H1 (cell line): Measurements from ENCODE around the gene HOXB5. TPM values are rescaled to one million over a fixed set of nuclear protein-coding genes. Genes with fewer than 3 reads are reported as not detected.

Source experiments
- CHD7 ChIP-seq: fragments of 300-600 bp; sonication (generic); IDR thresholded peaks from 2 replicates; pipeline ENCODE4 v1.7.1; 2012; ENCODE audit warnings: low read length, moderate library complexity, mild to moderate bottlenecking, inconsistent platforms; ENCODE audit not compliant: insufficient replicate concordance
- GABPA ChIP-seq: IDR thresholded peaks from 2 replicates; pipeline ENCODE4 v1.6.1; 2011; ENCODE audit warnings: mild to moderate bottlenecking, low read length, moderate library complexity, borderline replicate concordance; ENCODE audit not compliant: insufficient read depth
- KDM1A ChIP-seq: fragments of 200-600, 300-600 bp; sonication (generic); IDR thresholded peaks from 2 replicates; pipeline ENCODE4 v1.7.1; 2016; ENCODE audit warnings: mild to moderate bottlenecking, low read length, borderline replicate concordance
- SRF ChIP-seq: IDR thresholded peaks from 2 replicates; pipeline ENCODE4 v1.6.1; 2011; ENCODE audit warnings: mild to moderate bottlenecking, low read depth, low read length, moderate library complexity
- polyA plus RNA-seq, 7 experiments: library from polyadenylated mRNA; depleted of rRNA in 3 of 7; stranded (reverse) in 5 of 7; unstranded in 2 of 7; fragments of >200 nt in 5 of 7; fragments of 200-250 nt in 2 of 7; gene quantifications; 1 replicate in 5 of 7; 2 replicates in 1 of 7; 4 replicates in 1 of 7; pipeline versions ENCODE4 v1.2.1 to v1.2.3, GENCODE V29; 2011 to 2013; ENCODE audit warnings: missing spikeins in 2 of 7, mixed read lengths in 2 of 7
- total RNA-seq: library from RNA; stranded (reverse); fragmentation: NEBNext Ultra II Directional; extraction: Animal tissue kit (Norgen Biotek cat#: 25700); gene quantifications from 2 replicates; pipeline ENCODE4 v1.2.1, GENCODE V29; 2021

Gene HOXB5
- total and polyA plus RNA-seq, 2 of the 8 experiments (the other 6 are each of a cell fraction or from before 2014, with no cell fraction given): not detected

DNA sequence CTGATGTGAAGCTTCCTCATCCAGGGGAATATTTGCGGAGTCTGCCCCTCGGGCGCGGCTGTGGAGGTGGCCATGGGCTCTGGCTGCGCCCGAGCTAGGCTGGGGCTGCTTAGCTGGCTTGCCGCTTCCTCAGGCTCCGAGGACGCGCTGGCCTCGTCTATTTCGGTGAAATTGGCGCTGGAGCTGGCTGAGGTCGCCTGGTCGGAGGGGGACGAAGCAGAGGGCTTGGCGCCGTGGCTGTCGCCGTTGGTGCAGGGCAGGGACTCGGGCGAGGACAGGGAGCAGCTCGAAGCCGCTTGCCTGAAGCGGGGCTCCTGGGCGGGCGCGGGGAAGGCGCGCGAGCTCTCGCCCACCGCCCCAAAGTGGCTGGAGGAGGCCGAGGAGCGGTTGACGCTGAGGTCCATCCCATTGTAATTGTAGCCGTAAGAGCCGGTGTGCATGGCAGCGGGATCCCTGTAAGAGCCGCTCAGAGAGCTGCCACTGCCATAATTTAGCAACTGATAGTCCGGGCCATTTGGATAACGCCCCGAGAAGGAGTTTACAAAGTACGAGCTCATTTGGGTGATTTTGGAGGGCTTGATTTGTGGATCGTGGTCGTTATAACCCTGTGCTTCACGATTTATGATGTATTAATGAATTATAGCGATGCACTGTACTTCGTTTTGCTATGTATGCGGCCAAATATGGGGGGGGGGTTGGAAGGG, at the start of gene HOXB5 (continued):
- TF ChIP-seq CHD7: no peak
- no peak for TF ChIP-seq SRF
- no peak for TF ChIP-seq KDM1A
- no peak for TF ChIP-seq GABPA
